Cerebellar nuclear complex (tissue), 1 donor: ENCODE results near the gene ANO2.
"Not testable (repeated sequence)": the region's sequence is repeated elsewhere in the genome, so short reads cannot be mapped to it uniquely, and the experiment has no call there.

Experiments
- DNase-seq, 2 experiments: peaks; one replicate each; lab custom pipeline; 2025; lab: John Stamatoyannopoulos, UW

ANO2 gene

DNA sequence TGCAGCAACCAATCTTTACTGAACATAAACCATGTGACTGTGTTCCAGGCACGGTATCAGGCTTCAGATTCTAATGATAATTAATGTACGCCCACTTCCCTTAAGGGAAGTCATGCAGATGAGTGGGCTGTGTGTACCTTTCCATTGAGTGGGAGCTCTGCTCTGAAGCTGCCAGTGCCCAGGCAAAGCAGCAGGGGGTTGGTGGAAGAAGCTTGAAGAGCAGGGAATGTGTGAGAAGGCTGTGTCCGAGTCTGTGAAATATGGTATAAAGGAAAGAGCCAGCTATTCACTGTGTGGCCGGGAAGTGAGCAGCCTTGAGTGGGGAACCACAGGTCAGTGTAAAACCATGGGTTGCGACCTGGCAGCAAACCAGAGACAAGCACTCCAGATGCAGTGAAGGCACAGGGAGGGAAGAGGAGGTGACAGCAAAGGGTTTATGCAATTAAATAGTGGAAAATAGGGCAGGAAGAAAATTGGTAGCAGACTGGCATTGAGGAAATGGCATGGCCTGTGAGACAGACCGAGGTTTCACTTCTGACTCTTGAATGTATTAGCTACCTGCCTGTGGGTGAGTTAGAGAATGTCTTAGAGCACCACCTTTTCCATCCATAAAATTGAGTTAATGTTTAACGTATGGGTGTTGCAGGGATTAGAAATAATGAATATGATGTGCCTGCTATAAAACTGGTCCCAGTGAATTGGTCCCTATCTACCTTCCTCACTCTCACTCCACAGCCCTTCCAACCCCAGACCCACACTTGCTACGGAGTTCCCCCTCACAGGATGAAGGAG, 396.7 kb downstream of the ANO2 start:
- DNase-seq, result no peak

DNA sequence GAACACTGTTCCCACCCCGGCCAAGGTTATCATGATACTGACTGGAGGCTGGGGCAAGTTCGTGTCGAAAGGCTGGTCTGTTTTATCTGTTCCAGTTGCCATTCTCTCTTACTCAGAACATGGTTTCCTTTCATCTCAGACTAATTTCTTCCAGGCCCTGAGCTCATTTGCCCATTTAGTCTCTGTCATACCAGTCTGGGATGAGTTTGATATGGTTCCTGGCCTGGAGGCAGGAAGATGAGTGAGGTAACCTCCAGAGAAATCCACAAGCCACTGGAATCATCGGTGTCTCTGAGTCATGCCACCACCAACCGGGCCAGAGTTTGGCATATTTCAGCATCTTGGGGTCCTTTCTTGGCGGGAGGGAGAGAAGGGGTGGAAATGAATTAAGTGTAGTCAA, 398.4 kb downstream of the ANO2 start:
- no peak for DNase-seq

DNA sequence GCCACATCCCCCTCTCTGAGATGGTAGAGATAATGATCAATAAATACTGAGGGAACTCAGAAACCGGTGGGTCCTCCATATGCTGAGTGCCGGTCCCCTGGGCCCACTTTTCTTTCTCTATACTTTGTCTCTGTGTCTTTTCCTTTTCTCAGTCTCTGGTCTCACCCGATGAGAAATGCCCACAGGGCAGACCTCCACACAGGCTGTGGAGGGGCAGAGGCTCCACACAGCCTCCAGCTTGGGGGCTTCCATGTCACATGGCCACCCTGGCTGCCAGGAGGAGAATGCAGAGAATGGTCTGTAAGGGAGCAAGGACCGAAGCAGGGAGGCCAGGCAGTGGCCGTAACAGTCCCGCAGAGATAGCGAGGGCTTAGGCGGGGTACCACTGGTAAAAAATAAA, 407.3 kb downstream of the ANO2 start:
- DNase-seq, result no peak

DNA sequence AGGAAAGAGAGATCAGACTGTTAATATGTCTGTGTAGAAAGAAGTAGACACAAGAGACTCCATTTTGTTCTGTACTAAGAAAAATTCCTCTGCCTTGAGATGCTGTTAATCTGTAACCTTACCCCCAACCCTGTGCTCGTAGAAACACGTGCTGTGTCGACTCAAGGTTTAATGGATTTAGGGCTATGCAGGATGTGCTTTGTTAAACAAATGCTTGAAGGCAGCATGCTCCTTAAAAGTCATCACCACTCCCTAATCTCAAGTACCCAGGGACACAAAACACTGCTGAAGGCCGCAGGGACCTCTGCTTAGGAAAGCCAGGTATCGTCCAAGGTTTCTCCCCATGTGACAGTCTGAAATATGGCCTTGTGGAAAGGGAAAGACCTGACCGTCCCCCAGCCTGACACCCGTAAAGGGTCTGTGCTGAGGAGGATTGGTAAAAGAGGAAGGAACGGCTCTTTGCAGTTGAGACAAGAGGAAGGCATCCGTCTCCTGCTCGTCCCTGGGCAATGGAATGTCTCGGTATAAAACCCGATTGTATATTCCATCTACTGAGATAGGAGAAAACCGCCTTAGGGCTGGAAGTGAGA, 407.9 kb downstream of the ANO2 start:
- DNase-seq, result not testable (repeated sequence)

GRCh38 chr12:5535541-5535940, 409.5 kb downstream of the ANO2 start:
- no peak for DNase-seq

DNA sequence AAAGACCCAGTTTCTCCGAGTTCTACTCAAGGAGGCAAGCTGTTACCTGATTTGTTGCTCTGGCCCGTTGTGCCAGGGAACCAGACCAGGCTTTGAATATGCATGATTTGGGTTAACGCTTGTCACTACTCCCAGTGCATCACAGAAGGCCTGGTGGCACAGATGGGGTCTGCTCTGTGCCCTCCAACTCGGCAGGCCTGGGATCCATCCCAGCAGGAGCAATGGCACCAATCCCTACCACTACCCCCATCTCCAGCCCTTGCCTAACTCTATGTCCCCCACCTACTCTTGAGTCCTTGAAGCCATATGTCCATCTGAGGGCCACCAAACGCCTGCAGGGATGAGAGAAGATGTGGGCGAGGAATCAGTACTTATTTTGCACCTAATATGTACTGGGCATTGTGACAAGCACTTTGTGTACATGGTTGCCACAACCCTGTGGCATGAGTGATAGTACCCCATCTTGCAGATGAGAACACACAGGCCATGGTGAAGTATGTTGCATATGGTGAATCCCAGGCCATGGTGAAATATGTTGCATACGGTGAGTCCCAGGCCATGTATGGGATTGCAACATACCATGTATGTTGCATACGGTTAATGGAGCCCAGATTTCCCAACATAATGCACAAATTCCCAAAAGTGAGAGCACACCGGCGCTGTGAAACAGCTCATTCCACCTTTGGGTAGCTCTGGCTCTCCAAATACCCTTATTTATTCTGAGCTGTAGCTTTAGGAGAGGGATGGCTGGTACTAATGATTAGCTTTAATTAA, 410.4 kb downstream of the ANO2 start:
- no peak for DNase-seq

- no peak for DNase-seq
These were observed 411.7 kb downstream of the ANO2 start for GRCh38 chr12:5533368-5533767.

DNA sequence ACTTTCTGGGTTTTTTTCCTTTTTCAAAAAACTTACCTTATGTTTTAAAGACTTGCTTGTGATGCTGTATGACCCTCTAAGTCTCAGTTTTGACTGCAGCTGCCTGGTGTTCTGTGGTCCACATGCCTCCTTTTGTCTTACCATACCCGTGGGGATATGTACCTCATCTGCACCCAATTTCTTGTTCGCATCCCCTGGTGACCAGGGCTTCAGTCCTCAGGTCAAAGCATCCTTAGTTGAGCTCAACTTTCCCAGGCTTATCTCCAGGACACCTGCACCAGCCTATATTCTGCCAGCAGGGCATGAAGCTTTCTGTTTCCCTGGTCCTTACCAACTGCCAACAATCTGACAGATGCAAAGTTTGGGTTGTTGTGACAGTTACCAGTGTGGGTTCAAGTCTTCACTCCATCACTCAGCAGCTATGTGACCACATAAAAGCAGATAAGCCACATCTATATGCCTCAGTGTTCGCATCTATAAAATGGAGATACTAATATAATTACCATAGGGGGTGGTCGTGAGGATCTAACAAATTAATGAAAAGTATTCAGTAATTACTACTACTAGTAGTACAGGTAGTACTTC, 419.2 kb downstream of the ANO2 start:
- DNase-seq, result no peak

DNA sequence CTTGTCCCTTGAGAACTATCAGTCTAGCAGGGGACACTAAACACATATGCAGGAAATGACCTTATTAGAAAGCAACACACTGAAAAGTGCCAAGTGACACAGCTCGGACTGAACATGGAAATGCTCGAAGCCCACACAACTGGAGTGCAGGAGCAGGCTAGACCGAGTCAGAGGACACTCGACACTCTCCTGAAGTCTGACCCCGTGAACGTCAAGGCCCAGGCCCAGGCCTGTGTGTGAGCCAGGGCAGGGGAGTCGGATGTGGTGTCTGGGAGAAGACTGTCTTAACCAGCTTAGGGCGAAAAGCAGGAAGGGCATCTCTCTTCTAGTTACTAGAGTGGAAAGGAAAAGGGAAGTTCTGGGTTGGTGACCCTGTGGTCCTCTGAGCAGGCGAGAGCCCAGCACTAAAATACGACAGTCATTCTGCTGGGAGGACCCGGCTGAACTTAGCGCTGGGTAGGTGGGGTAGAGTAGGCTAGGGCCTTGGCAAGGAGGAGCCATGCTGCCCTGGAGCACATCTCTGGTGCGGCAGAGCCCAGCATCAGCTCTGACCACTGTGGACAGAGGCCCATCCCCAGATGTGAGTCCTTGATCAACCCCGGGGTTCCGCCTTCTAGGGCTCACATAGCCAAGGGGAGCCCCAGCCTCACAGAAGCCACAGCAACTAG, 420.2 kb downstream of the ANO2 start:
- no peak for DNase-seq

GRCh38 chr12:5524116-5524768, 420.8 kb downstream of the ANO2 start:
- no peak for DNase-seq

DNA sequence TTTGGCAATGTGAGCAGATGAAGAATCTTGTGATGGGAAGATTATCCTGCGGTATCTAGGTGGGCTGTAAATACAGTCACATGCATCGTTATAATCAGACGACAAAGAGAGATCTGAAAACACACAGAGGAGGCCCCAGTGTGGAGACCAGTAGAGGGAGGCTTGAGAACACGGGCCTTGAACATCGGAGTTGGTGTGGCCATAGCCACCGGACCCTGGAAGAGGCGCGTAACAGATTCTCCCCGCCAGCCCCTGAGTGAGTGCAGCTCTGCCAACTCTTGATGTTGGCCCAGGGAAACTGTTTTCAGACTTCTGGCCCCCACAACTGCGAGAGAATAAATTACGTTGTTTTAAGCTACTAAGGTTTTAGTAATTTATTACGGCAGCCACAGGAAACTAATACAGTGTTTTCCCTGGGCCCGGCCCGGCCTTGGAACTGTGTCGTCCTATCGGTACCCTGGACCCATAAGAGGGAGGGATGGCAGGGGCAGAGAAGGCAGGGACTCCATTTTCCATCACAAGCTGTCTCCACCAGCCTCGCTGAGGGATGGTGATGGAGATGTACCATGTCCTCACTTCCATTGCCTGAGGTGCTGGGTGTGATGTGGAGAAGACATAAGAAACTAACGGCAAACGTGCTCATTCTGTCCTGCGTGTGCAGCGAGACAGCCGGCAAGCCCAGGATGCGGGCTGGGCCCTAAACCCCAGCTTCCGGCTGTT, 421.5 kb downstream of the ANO2 start:
- DNase-seq, result no peak

GRCh38 chr12:5522432-5523335, 422.4 kb downstream of the ANO2 start:
- no peak for DNase-seq

DNA sequence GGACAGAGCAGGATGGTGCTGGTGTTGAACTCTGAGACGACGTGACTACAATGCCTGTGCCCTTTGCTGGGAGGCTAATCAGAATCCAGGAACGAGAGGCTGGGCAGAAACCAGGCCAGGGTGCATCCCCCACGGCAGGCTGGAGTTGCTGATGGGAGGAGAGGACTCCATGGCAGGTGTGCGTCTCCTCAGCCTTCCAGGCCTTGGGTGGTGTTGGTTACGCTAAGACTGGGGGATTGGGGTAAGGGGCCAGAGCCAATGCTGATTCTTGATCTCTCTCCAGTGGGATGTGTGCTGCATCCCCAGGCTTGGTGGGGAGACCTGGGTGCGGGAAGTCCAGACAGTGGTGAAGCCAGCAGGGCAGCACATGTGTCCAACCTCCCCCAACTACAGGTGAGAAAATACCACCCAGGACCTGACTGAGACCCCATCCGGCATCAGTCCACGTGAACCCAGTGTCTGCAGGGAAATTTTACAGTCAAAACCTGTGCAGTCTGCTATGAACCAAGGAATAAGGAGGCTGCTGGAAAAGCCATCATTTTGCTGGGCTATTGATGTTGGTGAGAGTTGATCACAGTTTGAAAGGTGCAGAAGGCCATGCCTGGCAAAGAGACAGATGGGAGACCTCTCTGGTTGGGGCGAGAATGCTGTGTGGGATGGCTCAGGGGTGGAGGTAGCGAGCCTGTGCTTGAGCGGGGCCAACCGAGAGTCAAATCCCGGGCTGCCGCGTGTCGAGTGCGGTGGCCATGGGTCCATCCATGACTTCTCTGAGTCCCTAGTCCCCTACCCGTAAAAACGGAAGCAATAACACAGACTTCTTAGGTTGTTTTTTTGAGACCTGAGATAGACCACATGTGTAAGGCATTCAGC, 423.4 kb downstream of the ANO2 start:
- DNase-seq, result no peak

- no peak for DNase-seq
These were observed 424.2 kb downstream of the ANO2 start for GRCh38 chr12:5520831-5521230.

GRCh38 chr12:5520037-5520436, 425.0 kb downstream of the ANO2 start:
- no peak for DNase-seq

GRCh38 chr12:5518584-5519365, 426.3 kb downstream of the ANO2 start:
- peak; percentile 64 to 71 for DNase-seq

DNA sequence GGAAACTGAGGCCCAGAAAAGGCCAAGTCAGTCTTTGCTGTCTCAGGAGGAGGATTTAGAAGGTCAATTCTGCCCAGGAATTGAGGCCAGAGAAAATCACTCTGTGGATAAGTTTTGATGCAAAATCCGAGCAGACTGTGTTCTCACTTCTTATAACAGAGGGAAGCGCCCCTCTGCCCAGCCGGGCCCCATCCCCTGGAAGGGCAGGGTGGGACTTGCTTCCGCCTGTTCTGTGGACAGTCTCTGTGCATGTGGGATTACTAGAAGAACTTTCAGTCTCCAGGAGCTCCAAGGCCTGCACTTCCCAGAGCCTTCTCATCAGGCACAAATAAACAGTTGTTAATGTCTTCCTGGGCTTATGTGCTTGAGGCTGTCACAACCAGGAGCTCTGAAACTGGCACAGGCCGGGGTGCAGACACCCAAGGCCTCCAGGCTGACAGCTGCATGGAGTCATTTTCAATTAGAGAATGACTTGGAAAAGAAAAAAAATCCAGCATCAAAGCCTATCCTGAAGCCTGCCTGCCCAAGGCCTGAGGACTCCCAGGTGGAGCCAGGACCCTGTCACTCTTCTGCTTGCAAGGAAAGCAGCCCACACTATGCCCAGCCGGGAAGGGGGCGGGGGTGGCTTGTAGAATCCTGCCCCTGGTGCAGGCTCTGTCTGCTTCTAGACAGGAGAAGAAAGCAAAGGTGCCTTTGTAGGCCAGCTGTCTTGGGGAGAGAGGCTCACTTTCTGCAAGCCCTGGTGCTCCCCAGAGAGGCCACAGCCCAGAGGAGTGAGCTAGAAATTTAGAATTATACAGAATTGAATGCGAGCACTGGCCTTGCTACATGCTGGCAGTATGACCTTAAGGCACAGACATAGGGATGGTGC, 428.5 kb downstream of the ANO2 start:
- no peak for DNase-seq
